ENCODE measurements around the gene BNIP5.

The BNIP5 gene

DNA sequence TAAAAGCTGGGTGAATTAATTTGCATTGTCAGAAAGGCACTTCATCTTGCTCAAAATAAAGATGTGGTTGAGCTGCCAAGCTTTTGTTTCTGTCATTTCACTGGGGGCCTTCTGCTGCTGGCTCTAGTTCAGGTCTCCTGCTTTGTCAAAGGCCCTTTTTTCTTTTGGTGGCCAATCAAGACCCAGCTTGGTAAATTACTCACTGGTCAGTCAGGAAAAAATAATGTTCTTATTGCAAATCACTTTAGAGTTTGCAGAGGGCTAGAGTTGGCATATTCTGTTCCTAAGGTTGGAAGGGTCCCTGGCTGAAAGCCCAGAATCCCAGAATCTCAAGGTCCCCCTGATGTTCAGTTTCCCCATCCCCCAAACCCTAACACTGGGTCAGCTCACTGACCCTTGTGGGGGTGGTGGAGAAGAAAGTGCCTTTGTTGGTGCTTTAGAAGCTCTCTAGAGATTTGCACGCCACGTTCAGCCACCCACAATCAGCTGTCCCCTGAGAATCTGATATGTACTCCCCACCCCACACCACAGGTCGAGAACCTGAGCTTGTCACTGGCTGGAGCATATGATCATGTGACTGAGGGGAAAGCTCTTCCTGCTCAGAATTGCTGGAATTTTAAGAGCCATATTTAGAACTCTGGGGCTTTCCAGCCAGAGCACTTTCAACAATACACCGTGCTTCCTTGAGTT lies 21.7 kb upstream of the BNIP5 start:
- H3K27ac ChIP-seq (ENCODE audit: low read length) = no peak overlapping the region
- no peaks in the 10 kb centered on the region for H3K36me3 ChIP-seq (replicated peaks; ENCODE audit: low read depth, low read length)
- TF ChIP-seq, protein P1, sequence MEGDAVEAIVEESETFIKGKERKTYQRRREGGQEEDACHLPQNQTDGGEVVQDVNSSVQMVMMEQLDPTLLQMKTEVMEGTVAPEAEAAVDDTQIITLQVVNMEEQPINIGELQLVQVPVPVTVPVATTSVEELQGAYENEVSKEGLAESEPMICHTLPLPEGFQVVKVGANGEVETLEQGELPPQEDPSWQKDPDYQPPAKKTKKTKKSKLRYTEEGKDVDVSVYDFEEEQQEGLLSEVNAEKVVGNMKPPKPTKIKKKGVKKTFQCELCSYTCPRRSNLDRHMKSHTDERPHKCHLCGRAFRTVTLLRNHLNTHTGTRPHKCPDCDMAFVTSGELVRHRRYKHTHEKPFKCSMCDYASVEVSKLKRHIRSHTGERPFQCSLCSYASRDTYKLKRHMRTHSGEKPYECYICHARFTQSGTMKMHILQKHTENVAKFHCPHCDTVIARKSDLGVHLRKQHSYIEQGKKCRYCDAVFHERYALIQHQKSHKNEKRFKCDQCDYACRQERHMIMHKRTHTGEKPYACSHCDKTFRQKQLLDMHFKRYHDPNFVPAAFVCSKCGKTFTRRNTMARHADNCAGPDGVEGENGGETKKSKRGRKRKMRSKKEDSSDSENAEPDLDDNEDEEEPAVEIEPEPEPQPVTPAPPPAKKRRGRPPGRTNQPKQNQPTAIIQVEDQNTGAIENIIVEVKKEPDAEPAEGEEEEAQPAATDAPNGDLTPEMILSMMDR (IDR thresholded peaks at IDR 0.05; ENCODE audit: low read depth, low read length) = no peak
- TF ChIP-seq EZH2phosphoT487 (IDR thresholded peaks at IDR 0.05; ENCODE audit: low read depth) = no peak
- peaks cover 18% of the 10 kb centered on the region for H3K4me1 ChIP-seq (ENCODE audit: low read length)
- H3K9ac ChIP-seq (ENCODE audit: low read length) = no peak overlapping the region
- H3K9me3 ChIP-seq (ENCODE audit: insufficient read depth, low read length) = no peaks in the 10 kb centered on the region
- H3K27me3 ChIP-seq (ENCODE audit: low read depth, low read length) = no peaks in the 10 kb centered on the region
- no peaks in the 10 kb centered on the region for H3K79me2 ChIP-seq (ENCODE audit: low read length)
- peak overlapping the region; percentile 9; the same call in 1 of the 2 replicates for H3K4me2 ChIP-seq (ENCODE audit: low read length)
- no peak overlapping the region for H3K4me3 ChIP-seq (ENCODE audit: low read length)
- no peaks in the 10 kb centered on the region for H4K20me1 ChIP-seq (ENCODE audit: insufficient read depth, low read length)
- H2AFZ ChIP-seq (ENCODE audit: low read depth, low read length) = peak overlapping the region; percentile 22

DNA sequence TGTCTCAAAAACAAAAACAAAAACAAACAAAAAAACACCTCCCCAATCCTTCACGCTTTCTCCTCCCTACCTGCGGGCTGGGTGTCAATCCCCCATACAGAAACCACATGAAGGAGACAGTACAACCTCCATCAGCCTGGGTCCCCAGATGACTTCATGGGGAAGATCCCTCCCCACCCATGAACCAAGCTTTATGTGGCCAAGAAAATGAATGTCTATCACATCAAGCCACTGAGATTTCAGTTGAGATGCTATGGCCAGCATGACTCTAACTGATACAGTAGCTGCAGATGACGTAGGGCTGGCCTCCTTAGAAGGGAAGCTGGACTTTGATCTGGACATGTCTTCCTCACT lies 21.2 kb upstream of the BNIP5 start:
- H3K27me3 ChIP-seq (ENCODE audit: low read depth, low read length) = peaks cover 2% of the 10 kb centered on the region; the same call in 1 of the 2 replicates
- no peak overlapping the region for H3K27ac ChIP-seq (ENCODE audit: low read length)
- no peak overlapping the region for H3K9ac ChIP-seq (ENCODE audit: low read length)
- peaks cover 18% of the 10 kb centered on the region for H3K4me1 ChIP-seq (ENCODE audit: low read length)
- peaks cover 2% of the 10 kb centered on the region; the same call in 1 of the 2 replicates for H3K9me3 ChIP-seq (ENCODE audit: insufficient read depth, low read length)
- H3K79me2 ChIP-seq (ENCODE audit: low read length) = no peaks in the 10 kb centered on the region
- no peaks in the 10 kb centered on the region for H3K36me3 ChIP-seq (replicated peaks; ENCODE audit: low read depth, low read length)
- no peak for TF ChIP-seq EZH2phosphoT487 (IDR thresholded peaks at IDR 0.05; ENCODE audit: low read depth)
- TF ChIP-seq, protein P1 (IDR thresholded peaks at IDR 0.05; ENCODE audit: low read depth, low read length) = no peak
- H3K4me3 ChIP-seq (ENCODE audit: low read length) = no peak overlapping the region
- H4K20me1 ChIP-seq (ENCODE audit: insufficient read depth, low read length) = no peaks in the 10 kb centered on the region
- no peak overlapping the region for H2AFZ ChIP-seq (ENCODE audit: low read depth, low read length)
- no peak overlapping the region for H3K4me2 ChIP-seq (ENCODE audit: low read length)

DNA sequence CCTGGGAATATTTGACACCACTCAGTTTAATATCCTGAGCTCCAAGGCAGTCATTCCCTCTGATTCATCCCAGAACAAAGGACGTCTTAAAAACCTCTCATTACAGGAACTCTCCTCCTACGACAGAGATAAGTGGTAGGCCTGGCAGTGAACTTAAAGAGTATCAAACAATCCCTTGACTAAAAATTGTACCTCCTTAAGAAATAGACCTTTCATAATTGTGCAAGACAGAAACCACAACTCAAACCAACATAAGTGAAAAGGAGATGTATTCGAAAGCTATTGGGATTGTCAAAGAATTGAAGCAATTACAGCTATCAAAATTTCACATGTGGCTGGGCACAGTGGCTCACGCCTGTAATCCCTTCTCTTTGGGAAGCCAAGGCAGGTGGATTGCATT lies 19.1 kb upstream of the BNIP5 start:
- no peak overlapping the region for H3K9ac ChIP-seq (ENCODE audit: low read length)
- peaks cover 6% of the 10 kb centered on the region; the same call in 1 of the 2 replicates for H3K9me3 ChIP-seq (ENCODE audit: insufficient read depth, low read length)
- peaks cover 5% of the 10 kb centered on the region; the same call in 1 of the 2 replicates for H3K27me3 ChIP-seq (ENCODE audit: low read depth, low read length)
- H3K4me2 ChIP-seq (ENCODE audit: low read length) = no peak overlapping the region
- TF ChIP-seq, protein P1 (IDR thresholded peaks at IDR 0.05; ENCODE audit: low read depth, low read length) = no peak
- no peak for TF ChIP-seq EZH2phosphoT487 (IDR thresholded peaks at IDR 0.05; ENCODE audit: low read depth)
- no peaks in the 10 kb centered on the region for H4K20me1 ChIP-seq (ENCODE audit: insufficient read depth, low read length)
- no peak overlapping the region for H2AFZ ChIP-seq (ENCODE audit: low read depth, low read length)
- H3K36me3 ChIP-seq (replicated peaks; ENCODE audit: low read depth, low read length) = no peaks in the 10 kb centered on the region
- no peak overlapping the region for H3K4me3 ChIP-seq (ENCODE audit: low read length)
- H3K27ac ChIP-seq (ENCODE audit: low read length) = no peak overlapping the region
- no peaks in the 10 kb centered on the region for H3K79me2 ChIP-seq (ENCODE audit: low read length)
- peaks cover 17% of the 10 kb centered on the region for H3K4me1 ChIP-seq (ENCODE audit: low read length)

DNA sequence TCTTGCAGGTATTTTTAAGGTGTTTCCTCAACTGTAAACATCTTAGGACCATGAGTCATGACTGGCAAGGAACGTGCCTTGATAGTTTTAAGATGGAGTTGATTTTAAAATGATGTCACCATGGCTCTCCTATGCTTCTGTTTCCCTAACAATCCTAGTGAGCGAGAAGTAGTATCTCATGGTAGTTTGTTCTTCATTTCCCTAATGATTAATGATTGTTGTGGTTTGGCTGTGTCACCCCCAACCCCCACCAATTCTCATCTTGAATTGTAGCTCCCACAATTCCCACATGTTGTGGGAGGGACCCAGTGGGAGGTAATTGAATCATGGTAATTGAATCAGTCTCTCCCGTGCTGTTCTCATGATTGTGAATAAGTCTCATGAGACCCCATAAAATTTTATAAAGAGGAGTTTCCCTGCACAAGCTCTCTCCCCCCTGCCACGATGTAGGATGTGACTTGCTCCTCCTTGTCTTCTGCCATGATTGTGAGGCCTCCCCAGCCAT lies 16.8 kb upstream of the BNIP5 start:
- Histone ChIP-seq H3K9me3 (ENCODE audit: insufficient read depth, low read length) (peaks cover 6% of the 10 kb centered on the region; the same call in 1 of the 2 replicates), H3K36me3 (replicated peaks; ENCODE audit: low read depth, low read length) (no peaks in the 10 kb centered on the region), H3K4me3 (ENCODE audit: low read length) (no peak overlapping the region), H4K20me1 (ENCODE audit: insufficient read depth, low read length) (no peaks in the 10 kb centered on the region), H3K4me1 (ENCODE audit: low read length) (peaks cover 10% of the 10 kb centered on the region), H2AFZ (ENCODE audit: low read depth, low read length) (no peak overlapping the region), H3K9ac (ENCODE audit: low read length) (no peak overlapping the region), H3K4me2 (ENCODE audit: low read length) (no peak overlapping the region), H3K27ac (ENCODE audit: low read length) (no peak overlapping the region), H3K79me2 (ENCODE audit: low read length) (no peaks in the 10 kb centered on the region), H3K27me3 (ENCODE audit: low read depth, low read length) (peaks cover 5% of the 10 kb centered on the region; the same call in 1 of the 2 replicates)
- TF ChIP-seq, protein P1 (IDR thresholded peaks at IDR 0.05; ENCODE audit: low read depth, low read length) = no peak
- TF ChIP-seq EZH2phosphoT487 (IDR thresholded peaks at IDR 0.05; ENCODE audit: low read depth) = no peak
